Progenitor cell of endocrine pancreas (in vitro differentiated cells): ENCODE data around the gene TMEM184B. TPM values are rescaled to one million over a fixed set of nuclear protein-coding genes. Genes with fewer than 3 reads are reported as not detected.
A peak's percentile ranks its signal among the peaks of the same experiment; 100 is the strongest.

Experiments
- DNase-seq: peaks from one replicate; pipeline ENCODE4 v3.0.0; 2021; ENCODE audit warnings: low spot score; ENCODE audit not compliant: unreplicated experiment
- H3K27ac Mint-ChIP-seq: 2 replicates; pipeline ENCODE4 v1.8.0; 2021; ENCODE audit warnings: mild to moderate bottlenecking, moderate library complexity, mixed read lengths
- H3K27me3 Mint-ChIP-seq: 2 replicates; pipeline ENCODE4 v1.8.0; 2021; ENCODE audit warnings: mixed read lengths
- H3K36me3 Mint-ChIP-seq: 2 replicates; pipeline ENCODE4 v1.8.0; 2022; ENCODE audit warnings: mixed read lengths; ENCODE audit not compliant: insufficient read depth
- H3K4me1 Mint-ChIP-seq: 2 replicates; pipeline ENCODE4 v1.8.0; 2021; ENCODE audit warnings: low read depth, mixed read lengths
- H3K4me3 Mint-ChIP-seq: 2 replicates; pipeline ENCODE4 v1.8.0; 2021; ENCODE audit warnings: low read depth, mild to moderate bottlenecking, moderate library complexity, mixed read lengths
- H3K9me3 Mint-ChIP-seq: 2 replicates; pipeline ENCODE4 v1.8.0; 2021; ENCODE audit warnings: low read depth, mixed read lengths
- total RNA-seq: library from RNA; stranded (reverse); gene quantifications from 2 replicates; pipeline ENCODE4 v1.2.1, GENCODE V29; 2021
- TF ChIP-seq, protein P1 (sequence below): fragments of 200-600 bp; sonication (generic); IDR thresholded peaks from one replicate; pipeline ENCODE4 v1.5.0; 2021; ENCODE audit warnings: antibody characterized with exemption, mild to moderate bottlenecking; ENCODE audit not compliant: unreplicated experiment

TMEM184B gene
- total RNA-seq, 1 donor from 2014 or later = 71.7 TPM

DNA sequence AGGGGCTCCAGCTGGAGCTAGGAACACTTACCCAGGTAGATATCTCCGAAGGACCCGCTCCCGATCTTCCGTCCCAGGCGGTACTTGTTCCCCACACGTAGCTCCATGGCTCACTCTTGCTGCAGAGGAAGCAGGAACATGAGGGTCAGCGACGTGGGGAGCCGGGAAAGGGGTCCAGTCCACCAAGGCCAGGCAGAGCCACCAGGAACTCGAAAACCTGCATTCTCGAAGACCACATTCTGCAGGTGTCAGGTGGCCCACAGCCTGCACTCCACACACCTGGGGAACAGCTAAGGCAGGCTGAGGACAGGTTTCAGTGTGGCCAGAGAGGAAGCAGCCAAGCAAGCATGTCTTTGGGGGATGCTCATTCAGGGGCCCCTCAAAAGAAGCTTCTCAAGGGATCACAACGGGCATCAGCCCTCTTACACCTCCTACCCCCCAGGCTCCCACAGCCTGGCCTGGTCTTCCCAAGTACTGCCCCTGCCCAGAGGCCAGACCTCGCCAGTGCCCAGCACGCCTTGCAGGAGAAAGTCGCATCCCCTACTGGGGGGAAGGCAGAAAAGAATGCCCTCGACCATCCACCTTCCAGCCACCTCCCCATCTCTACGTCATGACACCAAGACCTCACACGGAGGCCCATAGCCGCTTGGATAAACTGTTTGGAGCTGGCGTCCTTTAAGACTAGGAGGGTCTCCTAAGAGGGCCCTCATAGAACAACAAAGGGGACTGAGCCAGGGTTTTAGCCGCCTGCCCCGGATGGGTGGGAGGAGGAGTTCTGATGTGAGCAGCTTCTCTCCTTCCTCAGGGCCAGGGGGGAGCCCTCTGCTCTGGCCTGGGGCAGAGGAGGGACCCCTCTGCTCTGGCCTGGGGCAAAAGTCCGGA lies 41.5 kb upstream of the TMEM184B start:
- H3K27me3 Mint-ChIP-seq = peaks cover 1% of the 10 kb centered on the region
- H3K9me3 Mint-ChIP-seq = no peaks in the 10 kb centered on the region
- peak overlapping the region; percentile 96 for H3K4me3 Mint-ChIP-seq
- DNase-seq = no peak
- peaks cover 35% of the 10 kb centered on the region for H3K4me1 Mint-ChIP-seq
- H3K36me3 Mint-ChIP-seq = peaks cover 6% of the 10 kb centered on the region
- TF ChIP-seq, protein P1, sequence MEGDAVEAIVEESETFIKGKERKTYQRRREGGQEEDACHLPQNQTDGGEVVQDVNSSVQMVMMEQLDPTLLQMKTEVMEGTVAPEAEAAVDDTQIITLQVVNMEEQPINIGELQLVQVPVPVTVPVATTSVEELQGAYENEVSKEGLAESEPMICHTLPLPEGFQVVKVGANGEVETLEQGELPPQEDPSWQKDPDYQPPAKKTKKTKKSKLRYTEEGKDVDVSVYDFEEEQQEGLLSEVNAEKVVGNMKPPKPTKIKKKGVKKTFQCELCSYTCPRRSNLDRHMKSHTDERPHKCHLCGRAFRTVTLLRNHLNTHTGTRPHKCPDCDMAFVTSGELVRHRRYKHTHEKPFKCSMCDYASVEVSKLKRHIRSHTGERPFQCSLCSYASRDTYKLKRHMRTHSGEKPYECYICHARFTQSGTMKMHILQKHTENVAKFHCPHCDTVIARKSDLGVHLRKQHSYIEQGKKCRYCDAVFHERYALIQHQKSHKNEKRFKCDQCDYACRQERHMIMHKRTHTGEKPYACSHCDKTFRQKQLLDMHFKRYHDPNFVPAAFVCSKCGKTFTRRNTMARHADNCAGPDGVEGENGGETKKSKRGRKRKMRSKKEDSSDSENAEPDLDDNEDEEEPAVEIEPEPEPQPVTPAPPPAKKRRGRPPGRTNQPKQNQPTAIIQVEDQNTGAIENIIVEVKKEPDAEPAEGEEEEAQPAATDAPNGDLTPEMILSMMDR = no peak
- H3K27ac Mint-ChIP-seq = peak overlapping the region; percentile 98

DNA sequence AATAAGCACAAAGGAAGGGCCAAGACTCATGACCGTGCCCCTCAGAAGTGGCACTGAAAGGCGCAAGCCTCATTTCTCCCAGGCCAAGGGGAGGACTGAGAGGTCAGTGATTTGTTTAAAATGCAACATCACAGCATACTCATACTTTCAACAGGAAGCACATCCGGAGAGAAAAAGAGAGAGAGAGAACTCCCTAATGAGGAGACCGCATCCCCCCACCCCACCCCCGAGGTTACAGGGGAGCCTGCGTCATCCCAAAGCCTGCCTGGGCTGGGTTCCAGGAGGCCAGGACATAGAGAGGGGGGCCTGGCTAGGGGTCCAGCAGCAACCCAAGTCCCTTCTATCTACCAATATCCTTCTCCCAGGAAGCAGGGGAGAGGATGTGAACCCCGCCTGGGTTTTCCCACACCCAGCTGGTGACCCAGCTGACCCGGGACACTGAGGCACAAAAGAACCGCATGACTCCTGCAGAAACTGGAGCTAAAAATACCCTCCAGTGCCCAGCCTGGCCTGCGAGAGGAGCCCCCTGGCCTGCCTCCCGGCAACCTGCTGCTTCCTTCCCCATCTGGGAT lies 40.7 kb upstream of the TMEM184B start:
- TF ChIP-seq, protein P1 = no peak
- no peak for DNase-seq
- Mint-ChIP-seq H3K36me3 (peaks cover 8% of the 10 kb centered on the region), H3K27ac (peak overlapping the region; percentile 85), H3K9me3 (no peaks in the 10 kb centered on the region), H3K4me3 (no peak overlapping the region), H3K27me3 (no peaks in the 10 kb centered on the region), H3K4me1 (peaks cover 36% of the 10 kb centered on the region)

GRCh38 chr22:38312261-38312800 lies 39.5 kb upstream of the TMEM184B start:
- Mint-ChIP-seq H3K27ac (peak overlapping the region; percentile 29), H3K4me3 (no peak overlapping the region), H3K36me3 (peaks cover 9% of the 10 kb centered on the region), H3K4me1 (peaks cover 30% of the 10 kb centered on the region), H3K9me3 (no peaks in the 10 kb centered on the region), H3K27me3 (no peaks in the 10 kb centered on the region)
- DNase-seq = no peak
- TF ChIP-seq, protein P1 = no peak

DNA sequence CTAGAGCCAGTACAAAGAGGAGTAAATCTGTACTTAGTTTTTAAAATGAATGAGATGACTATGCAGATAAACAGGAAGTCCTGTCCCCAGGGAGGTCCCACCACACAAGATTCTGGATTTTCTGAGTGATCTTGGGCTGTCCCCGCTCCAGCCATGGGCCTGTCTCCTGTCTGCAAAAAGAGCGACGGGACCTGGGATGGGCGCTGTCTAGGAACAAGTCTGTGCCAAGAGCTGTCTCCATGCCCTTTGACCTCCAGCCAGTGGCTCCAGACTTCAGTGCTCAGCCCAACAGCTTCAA lies 38.5 kb upstream of the TMEM184B start:
- no peak for DNase-seq
- no peaks in the 10 kb centered on the region for H3K27me3 Mint-ChIP-seq
- H3K9me3 Mint-ChIP-seq = no peaks in the 10 kb centered on the region
- peaks cover 9% of the 10 kb centered on the region for H3K36me3 Mint-ChIP-seq
- TF ChIP-seq, protein P1 = no peak
- H3K4me1 Mint-ChIP-seq = peaks cover 31% of the 10 kb centered on the region
- no peak overlapping the region for H3K4me3 Mint-ChIP-seq
- peak overlapping the region; percentile 71 for H3K27ac Mint-ChIP-seq

DNA sequence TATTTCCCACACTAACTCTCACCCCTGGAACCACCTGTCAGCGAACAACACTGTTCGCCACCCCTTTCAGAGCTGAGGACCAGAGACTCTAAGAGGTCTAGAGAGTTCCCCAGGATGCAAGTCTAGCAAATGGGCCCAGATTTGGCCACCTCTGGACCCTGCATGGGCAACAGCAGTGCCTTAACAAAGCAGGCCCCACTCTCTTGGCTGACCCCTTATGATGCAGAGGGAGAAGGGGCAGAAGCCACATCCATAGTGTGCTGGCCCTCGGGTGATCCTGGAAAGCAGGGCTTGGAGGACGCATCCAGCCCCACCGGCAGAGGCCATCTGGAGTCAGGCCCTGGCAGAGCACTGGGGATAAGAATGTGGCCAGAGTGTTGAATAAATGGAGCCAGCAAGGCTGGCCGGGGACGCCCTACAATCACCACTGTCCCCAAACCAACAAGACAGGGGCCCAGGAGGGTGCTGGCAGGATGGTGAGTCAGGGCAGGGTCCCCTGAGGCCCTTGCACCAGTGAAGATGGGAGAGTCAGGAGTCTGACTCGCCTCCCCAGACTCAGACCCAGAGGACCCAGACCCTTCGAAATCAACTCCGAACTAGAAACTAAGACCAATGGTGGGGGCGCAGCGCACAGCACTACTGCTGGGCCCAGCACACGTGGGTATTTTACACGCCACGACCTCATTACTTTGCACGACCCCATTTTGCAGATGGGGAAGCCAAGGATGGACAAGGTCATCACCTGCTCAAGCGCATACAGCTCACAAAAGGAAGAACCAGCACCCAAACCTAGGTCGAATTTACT lies 37.9 kb upstream of the TMEM184B start:
- no peaks in the 10 kb centered on the region for H3K9me3 Mint-ChIP-seq
- peaks cover 9% of the 10 kb centered on the region for H3K36me3 Mint-ChIP-seq
- no peak for DNase-seq
- H3K27ac Mint-ChIP-seq = peak overlapping the region; percentile 71
- H3K27me3 Mint-ChIP-seq = no peaks in the 10 kb centered on the region
- TF ChIP-seq, protein P1 = no peak
- no peak overlapping the region for H3K4me3 Mint-ChIP-seq
- peaks cover 34% of the 10 kb centered on the region for H3K4me1 Mint-ChIP-seq
